AG04449 (cell line): ENCODE results near the gene MKLN1.

Source experiments
- CTCF ChIA-PET: fragments of 350-600 bp; formaldehyde crosslinking; extraction: SDS; loops from one replicate; lab custom pipeline; 2021; ENCODE audit warnings: antibody characterized with exemption; lab: Yijun Ruan, JAX
- POLR2A ChIA-PET: fragments of 400-600, 350-600 bp; formaldehyde crosslinking; extraction: SDS; loops from one replicate; lab custom pipeline; 2020; ENCODE audit warnings: antibody characterized with exemption, inconsistent platforms; lab: Yijun Ruan, JAX
- DNase-seq: peaks from one replicate; pipeline ENCODE4 v3.0.0-alpha.2; 2010; ENCODE audit warnings: low read depth, low spot score
- H3K4me3 ChIP-seq: 2 replicates; pipeline ENCODE4 v1.5.1; 2011; ENCODE audit warnings: low read depth, mild to moderate bottlenecking, control low read depth, low read length
- CTCF ChIP-seq: IDR thresholded peaks from one replicate; pipeline ENCODE4 v1.5.1; 2011; ENCODE audit warnings: mild to moderate bottlenecking, moderate library complexity, low read length, control low read depth, inconsistent platforms; ENCODE audit not compliant: insufficient read depth; ENCODE audit errors: missing control alignments

MKLN1 gene

GRCh38 chr7:131483586-131483985, 155.9 kb downstream of the MKLN1 start:
- DNase-seq: no peak
- no peak for TF ChIP-seq CTCF
- no peak overlapping the region for H3K4me3 ChIP-seq
- CTCF ChIA-PET: interaction anchor here (4.8 kb wide), 1 partner anchor 30 kb away, joined by 23 read pairs; no protein-coding TSS in a partner anchor
- POLR2A ChIA-PET: no interaction called here

- no peak for TF ChIP-seq CTCF
- POLR2A ChIA-PET: no interaction called here
- CTCF ChIA-PET: interaction anchor here (0.5 to 10.7 kb wide), 2 partner anchors 11 to 19 kb away, joined by 3 to 114 read pairs; no protein-coding TSS in a partner anchor
Measured at GRCh38 chr7:131486346-131486745, 158.7 kb downstream of the MKLN1 start.

GRCh38 chr7:131487217-131487616, 159.5 kb downstream of the MKLN1 start:
- ChIA-PET CTCF (interaction anchor here (2.0 to 10.7 kb wide), 3 partner anchors 18 to 26 kb away, joined by 8 to 114 read pairs (median 40); no protein-coding TSS in a partner anchor), POLR2A (no interaction called here)
- no peak for TF ChIP-seq CTCF
- H3K4me3 ChIP-seq: no peak overlapping the region
- no peak for DNase-seq

More at GRCh38 chr7:131486346-131486745, 158.7 kb downstream of the MKLN1 start:
- H3K4me3 ChIP-seq: no peak overlapping the region
- DNase-seq: no peak

- no peak overlapping the region for H3K4me3 ChIP-seq
- POLR2A ChIA-PET: no interaction called here
- no peak for TF ChIP-seq CTCF
Measured at GRCh38 chr7:131488361-131488760, 160.7 kb downstream of the MKLN1 start.

GRCh38 chr7:131489196-131489595, 161.5 kb downstream of the MKLN1 start:
- no peak for DNase-seq
- H3K4me3 ChIP-seq: no peak overlapping the region
- ChIA-PET POLR2A (no interaction called here), CTCF (interaction anchor here (2.1 to 10.7 kb wide), 3 partner anchors 16 to 166 kb away, joined by 10 to 114 read pairs (median 40); no protein-coding TSS in a partner anchor)
- no peak for TF ChIP-seq CTCF

More at GRCh38 chr7:131488361-131488760, 160.7 kb downstream of the MKLN1 start:
- CTCF ChIA-PET: interaction anchor here (1.0 to 10.7 kb wide), 5 partner anchors 10 to 26 kb away, joined by 3 to 114 read pairs (median 8); no protein-coding TSS in a partner anchor
- no peak for DNase-seq

- H3K4me3 ChIP-seq: no peak overlapping the region
- ChIA-PET POLR2A (no interaction called here), CTCF (interaction anchor here (1.0 to 10.7 kb wide), 6 partner anchors 16 to 433 kb away, joined by 3 to 114 read pairs (median 8); no protein-coding TSS in a partner anchor)
- no peak for DNase-seq
- TF ChIP-seq CTCF: no peak
Measured at GRCh38 chr7:131489881-131490280, 162.2 kb downstream of the MKLN1 start.
